HG03103 (cell line): Measurements from ENCODE around the gene NSMCE1.

ENCODE experiments used
- ATAC-seq: cut with Tn5 transposase; IDR thresholded peaks from one replicate; pipeline ENCODE4 v1.9.1; 2021; ENCODE audit warnings: low read depth; ENCODE audit not compliant: unreplicated experiment

Gene NSMCE1

GRCh38 chr16:27245276-27246172, 23.0 kb downstream of the NSMCE1 start:
- no peak for ATAC-seq

- no peak for ATAC-seq
These were observed 24.2 kb downstream of the NSMCE1 start for GRCh38 chr16:27244363-27244755.

- ATAC-seq, result no peak
These were observed 24.7 kb downstream of the NSMCE1 start for GRCh38 chr16:27243725-27244362.

GRCh38 chr16:27242868-27243590, 25.5 kb downstream of the NSMCE1 start:
- no peak for ATAC-seq

GRCh38 chr16:27242398-27242797, 26.2 kb downstream of the NSMCE1 start:
- no peak for ATAC-seq

GRCh38 chr16:27241658-27242057, 26.9 kb downstream of the NSMCE1 start:
- no peak for ATAC-seq

GRCh38 chr16:27240948-27241531, 27.5 kb downstream of the NSMCE1 start:
- no peak for ATAC-seq

- no peak for ATAC-seq
These were observed 28.5 kb downstream of the NSMCE1 start for GRCh38 chr16:27239906-27240655.

- ATAC-seq, result no peak
These were observed 29.5 kb downstream of the NSMCE1 start for GRCh38 chr16:27239026-27239425.

GRCh38 chr16:27238591-27238990, 30.0 kb downstream of the NSMCE1 start:
- no peak for ATAC-seq

GRCh38 chr16:27238016-27238587, 30.5 kb downstream of the NSMCE1 start:
- ATAC-seq, result peak; percentile 9

- ATAC-seq, result peak; percentile 58
These were observed 31.2 kb downstream of the NSMCE1 start for GRCh38 chr16:27237219-27238015.

- no peak for ATAC-seq
These were observed 31.8 kb downstream of the NSMCE1 start for GRCh38 chr16:27236635-27237218.

- no peak for ATAC-seq
These were observed 32.7 kb downstream of the NSMCE1 start for GRCh38 chr16:27235938-27236245.

GRCh38 chr16:27235055-27235937, 33.3 kb downstream of the NSMCE1 start:
- no peak for ATAC-seq

GRCh38 chr16:27234603-27235002, 34.0 kb downstream of the NSMCE1 start:
- no peak for ATAC-seq

- ATAC-seq, result no peak
These were observed 34.4 kb downstream of the NSMCE1 start for GRCh38 chr16:27234171-27234570.

GRCh38 chr16:27233731-27234130, 34.8 kb downstream of the NSMCE1 start:
- no peak for ATAC-seq
